Effector memory CD4-positive, alpha-beta T cell (primary cell): ENCODE data around the gene RHBDD3.

ENCODE experiments used
- DNase-seq, 3 donors: peaks; one replicate each; pipeline ENCODE4 v3.0.0-alpha.2; 2020
- H3K27ac ChIP-seq: 2 replicates; pipeline ENCODE4 v1.7.0; 2013; ENCODE audit warnings: mild to moderate bottlenecking, low read length, moderate library complexity; ENCODE audit not compliant: insufficient read depth, poor library complexity, severe bottlenecking
- H3K27me3 ChIP-seq: replicated peaks from 2 replicates; pipeline ENCODE4 v1.7.0; 2013; ENCODE audit warnings: mild to moderate bottlenecking, low read length; ENCODE audit not compliant: insufficient read depth, control insufficient read depth, poor library complexity, severe bottlenecking
- H3K36me3 ChIP-seq: 2 replicates; pipeline ENCODE4 v1.7.0; 2013; ENCODE audit warnings: mild to moderate bottlenecking, low read length, moderate library complexity; ENCODE audit not compliant: control insufficient read depth, insufficient read depth
- H3K4me1 ChIP-seq: 2 replicates; pipeline ENCODE4 v1.7.0; 2013; ENCODE audit warnings: low read length, mild to moderate bottlenecking; ENCODE audit not compliant: control insufficient read depth, insufficient read depth, poor library complexity, severe bottlenecking
- H3K4me3 ChIP-seq: 2 replicates; pipeline ENCODE4 v1.7.0; 2013; ENCODE audit warnings: low read length, low read depth, mild to moderate bottlenecking; ENCODE audit not compliant: insufficient read depth, poor library complexity, severe bottlenecking
- H3K9me3 ChIP-seq: 2 replicates; pipeline ENCODE4 v1.7.0; 2013; ENCODE audit warnings: mild to moderate bottlenecking, low read length, moderate library complexity; ENCODE audit not compliant: control insufficient read depth

RHBDD3 gene

GRCh38 chr22:29259253-29259899 is 8.4 kb downstream of the RHBDD3 start:
- H3K4me3 ChIP-seq: no peak overlapping the region
- H3K36me3 ChIP-seq: no peaks in the 10 kb centered on the region
- H3K27ac ChIP-seq: no peak overlapping the region
- H3K4me1 ChIP-seq: no peaks in the 10 kb centered on the region
- no peak for DNase-seq
- no peaks in the 10 kb centered on the region for H3K9me3 ChIP-seq
- no peaks in the 10 kb centered on the region for H3K27me3 ChIP-seq

- no peaks in the 10 kb centered on the region for H3K36me3 ChIP-seq
Measured at GRCh38 chr22:29258407-29259252, 9.2 kb downstream of the RHBDD3 start.

GRCh38 chr22:29257751-29258181 is 10.0 kb downstream of the RHBDD3 start:
- no peak for DNase-seq
- H3K27ac ChIP-seq: no peak overlapping the region
- H3K27me3 ChIP-seq: no peaks in the 10 kb centered on the region
- H3K4me1 ChIP-seq: no peaks in the 10 kb centered on the region
- no peaks in the 10 kb centered on the region for H3K36me3 ChIP-seq
- H3K4me3 ChIP-seq: no peak overlapping the region
- no peaks in the 10 kb centered on the region for H3K9me3 ChIP-seq

More at GRCh38 chr22:29258407-29259252, 9.2 kb downstream of the RHBDD3 start:
- no peak for DNase-seq
- Histone ChIP-seq H3K9me3 (no peaks in the 10 kb centered on the region), H3K27me3 (no peaks in the 10 kb centered on the region), H3K4me1 (no peaks in the 10 kb centered on the region), H3K27ac (no peak overlapping the region), H3K4me3 (no peak overlapping the region)

GRCh38 chr22:29256606-29257325 is 11.0 kb downstream of the RHBDD3 start:
- no peak overlapping the region for H3K4me3 ChIP-seq
- H3K9me3 ChIP-seq: no peaks in the 10 kb centered on the region
- H3K27ac ChIP-seq: no peak overlapping the region
- no peak for DNase-seq
- no peaks in the 10 kb centered on the region for H3K36me3 ChIP-seq
- no peaks in the 10 kb centered on the region for H3K4me1 ChIP-seq
- no peaks in the 10 kb centered on the region for H3K27me3 ChIP-seq

GRCh38 chr22:29255064-29255621 is 12.6 kb downstream of the RHBDD3 start:
- H3K27ac ChIP-seq: no peak overlapping the region
- H3K4me1 ChIP-seq: no peaks in the 10 kb centered on the region
- no peaks in the 10 kb centered on the region for H3K27me3 ChIP-seq
- no peak overlapping the region for H3K4me3 ChIP-seq
- H3K9me3 ChIP-seq: no peaks in the 10 kb centered on the region
- no peaks in the 10 kb centered on the region for H3K36me3 ChIP-seq
- no peak for DNase-seq

- DNase-seq: no peak
- H3K27me3 ChIP-seq: no peaks in the 10 kb centered on the region
- H3K9me3 ChIP-seq: no peaks in the 10 kb centered on the region
- no peaks in the 10 kb centered on the region for H3K36me3 ChIP-seq
- H3K27ac ChIP-seq: no peak overlapping the region
- H3K4me3 ChIP-seq: no peak overlapping the region
- no peaks in the 10 kb centered on the region for H3K4me1 ChIP-seq
Measured at GRCh38 chr22:29254286-29254660, 13.5 kb downstream of the RHBDD3 start.

GRCh38 chr22:29253561-29254285 is 14.1 kb downstream of the RHBDD3 start:
- Histone ChIP-seq H3K4me1 (no peaks in the 10 kb centered on the region), H3K27ac (no peak overlapping the region), H3K27me3 (no peaks in the 10 kb centered on the region), H3K4me3 (no peak overlapping the region), H3K36me3 (no peaks in the 10 kb centered on the region), H3K9me3 (no peaks in the 10 kb centered on the region)
- DNase-seq: no peak

GRCh38 chr22:29251981-29252911 is 15.5 kb downstream of the RHBDD3 start:
- Histone ChIP-seq H3K4me1 (no peaks in the 10 kb centered on the region), H3K9me3 (no peaks in the 10 kb centered on the region), H3K27ac (no peak overlapping the region), H3K36me3 (no peaks in the 10 kb centered on the region), H3K27me3 (no peaks in the 10 kb centered on the region), H3K4me3 (no peak overlapping the region)
- no peak for DNase-seq

GRCh38 chr22:29251265-29251664 is 16.5 kb downstream of the RHBDD3 start:
- H3K9me3 ChIP-seq: no peaks in the 10 kb centered on the region
- H3K27ac ChIP-seq: no peak overlapping the region
- no peaks in the 10 kb centered on the region for H3K27me3 ChIP-seq
- no peak overlapping the region for H3K4me3 ChIP-seq
- no peaks in the 10 kb centered on the region for H3K36me3 ChIP-seq
- DNase-seq: no peak
- no peaks in the 10 kb centered on the region for H3K4me1 ChIP-seq
